ENCODE measurements around the gene CFAP410. TPM values are rescaled to one million over a fixed set of nuclear protein-coding genes. Genes with fewer than 3 reads are reported as not detected.
"Not testable (repeated sequence)": the region's sequence is repeated elsewhere in the genome, so short reads cannot be mapped to it uniquely, and the experiment has no call there.

The CFAP410 gene
- polyA plus RNA-seq, 3 donors, result 27.4 to 40.0 (median 30.3) TPM

GRCh38 chr21:44370786-44371410 is 31.7 kb upstream of the CFAP410 start:
- H3K27ac ChIP-seq (ENCODE audit: low read depth, low read length), result no peak overlapping the region
- WGBS, 3 donors, result 81 to 95% (median 87%) methylated on average over 35 to 37 of the region's 37 CpGs

GRCh38 chr21:44370027-44370735 is 31.0 kb upstream of the CFAP410 start:
- WGBS, 3 donors, result 21 to 44% (median 38%) methylated on average over 27 to 29 of the region's 29 CpGs
- no peak overlapping the region for H3K27ac ChIP-seq (ENCODE audit: low read depth, low read length)

- WGBS, 3 donors, result 25 to 45% (median 33%) methylated on average over 34 to 35 of the region's 35 CpGs
- H3K27ac ChIP-seq (ENCODE audit: low read depth, low read length), result no peak overlapping the region
Measured at GRCh38 chr21:44368711-44369446, 29.7 kb upstream of the CFAP410 start.

- no peak overlapping the region for H3K27ac ChIP-seq (ENCODE audit: low read depth, low read length)
- WGBS, 3 donors, result 87 to 90% (median 89%) methylated on average over 23 to 28 of the region's 28 CpGs
Measured at GRCh38 chr21:44366586-44367211, 27.5 kb upstream of the CFAP410 start.

GRCh38 chr21:44365967-44366585 is 26.9 kb upstream of the CFAP410 start:
- 83 to 92% (median 90%) methylated on average over 17 to 22 of the region's 22 CpGs for WGBS, 3 donors
- H3K27ac ChIP-seq (ENCODE audit: low read depth, low read length), result no peak overlapping the region

- 86 to 91% (median 90%) methylated on average over 17 to 18 of the region's 18 CpGs for WGBS, 3 donors
- H3K27ac ChIP-seq (ENCODE audit: low read depth, low read length), result no peak overlapping the region
Measured at GRCh38 chr21:44365251-44365966, 26.2 kb upstream of the CFAP410 start.

- 76 to 81% (median 76%) methylated on average over 22 of the region's 22 CpGs for WGBS, 3 donors
Measured at GRCh38 chr21:44364151-44365053, 25.2 kb upstream of the CFAP410 start.

GRCh38 chr21:44363278-44363677 is 24.1 kb upstream of the CFAP410 start:
- WGBS, 3 donors, result 90 to 94% (median 90%) methylated on average over 1 of the region's 1 CpG
- H3K27ac ChIP-seq (ENCODE audit: low read depth, low read length), result no peak overlapping the region

More at GRCh38 chr21:44364151-44365053, 25.2 kb upstream of the CFAP410 start:
- H3K27ac ChIP-seq (ENCODE audit: low read depth, low read length), result no peak overlapping the region

- WGBS, 3 donors, result 85 to 95% (median 91%) methylated on average over 5 of the region's 5 CpGs
- not testable (repeated sequence) for H3K27ac ChIP-seq (ENCODE audit: low read depth, low read length)
Measured at GRCh38 chr21:44361903-44362302, 22.7 kb upstream of the CFAP410 start.

- no peak overlapping the region for H3K27ac ChIP-seq (ENCODE audit: low read depth, low read length)
- 30 to 43% (median 36%) methylated on average over 8 of the region's 8 CpGs for WGBS, 3 donors
Measured at GRCh38 chr21:44360159-44360558, 21.0 kb upstream of the CFAP410 start.

- 67 to 76% (median 76%) methylated on average over 8 of the region's 8 CpGs for WGBS, 3 donors
Measured at GRCh38 chr21:44359396-44359795, 20.2 kb upstream of the CFAP410 start.

GRCh38 chr21:44357064-44357837 is 18.1 kb upstream of the CFAP410 start:
- 79 to 80% (median 79%) methylated on average over 21 of the region's 21 CpGs for WGBS, 3 donors
- H3K27ac ChIP-seq (ENCODE audit: low read depth, low read length), result no peak overlapping the region

More at GRCh38 chr21:44359396-44359795, 20.2 kb upstream of the CFAP410 start:
- no peak overlapping the region for H3K27ac ChIP-seq (ENCODE audit: low read depth, low read length)

- 80 to 88% (median 87%) methylated on average over 6 of the region's 6 CpGs for WGBS, 3 donors
- H3K27ac ChIP-seq (ENCODE audit: low read depth, low read length), result no peak overlapping the region
Measured at GRCh38 chr21:44356636-44357035, 17.4 kb upstream of the CFAP410 start.

- WGBS, 3 donors, result 85 to 89% (median 89%) methylated on average over 11 of the region's 11 CpGs
- no peak overlapping the region for H3K27ac ChIP-seq (ENCODE audit: low read depth, low read length)
Measured at GRCh38 chr21:44356160-44356559, 17.0 kb upstream of the CFAP410 start.

GRCh38 chr21:44354775-44355771 is 15.9 kb upstream of the CFAP410 start:
- WGBS, 3 donors, result 67 to 71% (median 69%) methylated on average over 24 of the region's 24 CpGs
- H3K27ac ChIP-seq (ENCODE audit: low read depth, low read length), result no peak overlapping the region

Measured in adipose tissue (tissue), 3 donors.